Esophagus squamous epithelium (tissue), 5 donors: ENCODE data around the gene TRIM37. TPM values are rescaled to one million over a fixed set of nuclear protein-coding genes. Genes with fewer than 3 reads are reported as not detected.
"Not testable (repeated sequence)": the region's sequence is repeated elsewhere in the genome, so short reads cannot be mapped to it uniquely, and the experiment has no call there.

ENCODE experiments used
- DNase-seq: peaks from one replicate; lab custom pipeline; 2025; lab: John Stamatoyannopoulos, UW
- H3K27ac ChIP-seq, 4 donors: fragments of 200-600 bp; sonication (generic); one replicate each; pipeline ENCODE4 v1.5.1; 2016 to 2019; ENCODE audit warnings: mild to moderate bottlenecking in 1 of 4
- H3K27me3 ChIP-seq, 4 donors: fragments of 200-600 bp; sonication (generic); 1 replicate in 3 of 4; 2 replicates in 1 of 4; pipeline versions ENCODE4 v1.5.1 to v1.6.0; 2017 to 2021; ENCODE audit warnings: antibody characterized with exemption in 1 of 4
- H3K36me3 ChIP-seq, 3 donors: fragments of 200-600 bp; sonication (generic); one replicate each; pipeline ENCODE4 v1.5.1; 2016 to 2019
- H3K4me1 ChIP-seq, 3 donors: fragments of 200-600 bp; sonication (generic); one replicate each; pipeline ENCODE4 v1.5.1; 2017 to 2019
- H3K4me3 ChIP-seq, 4 donors: fragments of 200-600 bp; sonication (generic); 1 replicate in 3 of 4; 2 replicates in 1 of 4; pipeline ENCODE4 v1.5.1; 2016 to 2019; ENCODE audit warnings: mild to moderate bottlenecking in 2 of 4, moderate library complexity in 1 of 4
- H3K9me3 ChIP-seq, 3 donors: fragments of 200-600 bp; sonication (generic); one replicate each; pipeline ENCODE4 v1.5.1; 2016 to 2019
- CTCF ChIP-seq, 6 experiments: fragments of 450-650 bp in 4 of 6; fragments of 200-600 bp in 2 of 6; sonication (generic) in 2 of 6; IDR thresholded peaks; one replicate each; pipeline ENCODE4 v1.5.1; 2016 to 2019; ENCODE audit warnings: antibody characterized with exemption in 6 of 6, mild to moderate bottlenecking in 4 of 6, moderate library complexity in 4 of 6
- POLR2A ChIP-seq, 4 donors: fragments of 450-650 bp; IDR thresholded peaks; one replicate each; pipeline ENCODE4 v1.6.1; 2017; ENCODE audit warnings: antibody characterized with exemption in 4 of 4, mild to moderate bottlenecking in 4 of 4, moderate library complexity in 3 of 4
- WGBS, 2 donors: methylation state at CpG; one replicate each; pipeline ENCODE4 v1.1.5; 2018; 5-methylcytosine and 5-hydroxymethylcytosine counted together
- intact Hi-C: fragments of 100-400 bp; cut with DNase I; formaldehyde crosslinking; loops from one replicate; pipeline ENCODE4 v1.15.0; 2022
- total RNA-seq, 4 donors: library from RNA; depleted of rRNA; stranded (reverse); fragments of >200 nt; gene quantifications; one replicate each; pipeline ENCODE4 v1.1.0, GENCODE V29; 2016
- donor health status: DM: yes; HTN: yes; CAD: no.

Gene TRIM37
- total RNA-seq, 4 donors from 2014 or later, result 6.6 to 19.5 (median 17.1) TPM

- TF ChIP-seq CTCF (IDR thresholded peaks at IDR 0.05) (no peak), POLR2A (IDR thresholded peaks at IDR 0.05) (no peak)
- H3K27me3 ChIP-seq, result no peaks in the 10 kb centered on the region
- 61 to 74% methylated on average over 4 of the region's 4 CpGs for WGBS, 2 donors
Observed at GRCh38 chr17:59093145-59093701, 13.5 kb downstream of the TRIM37 start.

DNA sequence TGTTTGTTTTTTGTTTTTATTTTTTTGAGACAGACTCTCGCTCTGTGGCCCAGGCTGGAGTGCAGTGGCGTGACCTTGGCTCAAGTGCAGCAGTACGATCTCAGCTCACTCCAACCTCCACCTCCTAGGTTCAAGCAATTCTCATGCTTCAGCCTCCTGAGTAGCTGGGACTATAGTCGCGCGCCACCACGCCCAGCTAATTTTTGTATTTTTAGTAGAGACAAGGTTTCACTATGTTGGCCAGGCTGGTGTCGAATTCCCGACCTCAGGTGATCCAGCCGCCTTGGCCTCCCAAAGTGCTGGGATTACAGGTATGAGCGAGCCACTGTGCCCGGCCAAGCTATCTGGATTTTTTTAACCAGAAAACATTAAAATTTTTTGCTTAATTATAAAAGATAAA, 16.1 kb downstream of the TRIM37 start:
- H3K4me3 ChIP-seq, H3K27me3 ChIP-seq, H3K4me1 ChIP-seq, DNase-seq, intact Hi-C loops, H3K27ac ChIP-seq, H3K9me3 ChIP-seq: not testable (repeated sequence)
- WGBS, 2 donors, result 90 to 94% methylated on average over 12 of the region's 12 CpGs
- peaks cover 0 to 39% (median 6%) of the 10 kb centered on the region in 3 donors for H3K36me3 ChIP-seq

More at GRCh38 chr17:59093145-59093701, 13.5 kb downstream of the TRIM37 start:
- Histone ChIP-seq H3K27ac (peak overlapping the region in 2 of 4 donors; percentile 21 to 30), H3K4me3 (no peak overlapping the region), H3K4me1 (peaks cover 0 to 6% (median 0%) of the 10 kb centered on the region in 3 donors), H3K36me3 (peaks cover 0 to 33% (median 6%) of the 10 kb centered on the region in 3 donors), H3K9me3 (no peaks in the 10 kb centered on the region)
- intact Hi-C loops, result no loop called here
- DNase-seq, result no peak

- no peak overlapping the region for H3K4me3 ChIP-seq
- 91 to 95% methylated on average over 4 of the region's 4 CpGs for WGBS, 2 donors
- H3K9me3 ChIP-seq, result no peaks in the 10 kb centered on the region
- intact Hi-C loops, result no loop called here
- H3K4me1 ChIP-seq, result no peaks in the 10 kb centered on the region
- no peaks in the 10 kb centered on the region for H3K27me3 ChIP-seq
- peaks cover 6 to 76% (median 13%) of the 10 kb centered on the region in 3 donors for H3K36me3 ChIP-seq
- TF ChIP-seq CTCF (IDR thresholded peaks at IDR 0.05), result no peak
- no peak for TF ChIP-seq POLR2A (IDR thresholded peaks at IDR 0.05)
- DNase-seq, result no peak
- no peak overlapping the region for H3K27ac ChIP-seq
Observed at GRCh38 chr17:59084154-59084553, 22.5 kb downstream of the TRIM37 start.

- Histone ChIP-seq H3K27me3 (no peaks in the 10 kb centered on the region), H3K4me1 (no peaks in the 10 kb centered on the region), H3K27ac (no peak overlapping the region), H3K36me3 (peaks cover under 1 to 97% (median 6%) of the 10 kb centered on the region in 3 donors), H3K4me3 (no peak overlapping the region), H3K9me3 (no peaks in the 10 kb centered on the region)
- no peak for TF ChIP-seq CTCF (IDR thresholded peaks at IDR 0.05)
- no peak for TF ChIP-seq POLR2A (IDR thresholded peaks at IDR 0.05)
- intact Hi-C loops, result no loop called here
- no peak for DNase-seq
Observed at GRCh38 chr17:59074494-59074893, 32.2 kb downstream of the TRIM37 start.

DNA sequence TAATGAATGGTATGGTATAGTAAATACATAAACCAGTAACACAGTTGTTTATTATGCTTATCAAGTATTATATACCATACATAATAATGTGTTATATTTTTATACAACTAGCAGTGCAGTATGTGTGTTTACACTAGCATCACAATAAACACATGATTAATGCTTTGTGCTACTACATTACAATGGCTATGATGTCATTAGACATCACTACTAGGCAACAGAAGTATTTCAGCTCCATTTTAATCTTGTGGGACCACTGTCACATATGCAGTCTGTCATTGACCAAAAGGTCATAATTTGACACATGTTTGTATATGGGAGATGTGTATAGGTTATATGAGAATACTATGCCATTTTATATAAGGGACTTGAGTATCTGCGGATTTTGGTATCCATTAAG, 32.7 kb downstream of the TRIM37 start:
- H3K36me3 ChIP-seq, result peaks cover 0 to 97% (median under 1%) of the 10 kb centered on the region in 3 donors
- no peaks in the 10 kb centered on the region for H3K9me3 ChIP-seq
- H3K27ac ChIP-seq, result no peak overlapping the region
- intact Hi-C loops, result no loop called here
- WGBS, 2 donors, result 93 to 96% methylated on average over 1 of the region's 1 CpG
- no peaks in the 10 kb centered on the region for H3K4me1 ChIP-seq
- DNase-seq, result no peak
- H3K4me3 ChIP-seq, result no peak overlapping the region
- no peaks in the 10 kb centered on the region for H3K27me3 ChIP-seq
- TF ChIP-seq POLR2A (IDR thresholded peaks at IDR 0.05) (no peak), CTCF (IDR thresholded peaks at IDR 0.05) (no peak)
